RPMI8226 (cell line): ENCODE results near the gene MIA.
"Not testable (repeated sequence)": the region's sequence is repeated elsewhere in the genome, so short reads cannot be mapped to it uniquely, and the experiment has no call there.

Experiments used
- DNase-seq: peaks from one replicate; pipeline ENCODE4 v3.0.0-alpha.2; 2015

MIA gene

DNA sequence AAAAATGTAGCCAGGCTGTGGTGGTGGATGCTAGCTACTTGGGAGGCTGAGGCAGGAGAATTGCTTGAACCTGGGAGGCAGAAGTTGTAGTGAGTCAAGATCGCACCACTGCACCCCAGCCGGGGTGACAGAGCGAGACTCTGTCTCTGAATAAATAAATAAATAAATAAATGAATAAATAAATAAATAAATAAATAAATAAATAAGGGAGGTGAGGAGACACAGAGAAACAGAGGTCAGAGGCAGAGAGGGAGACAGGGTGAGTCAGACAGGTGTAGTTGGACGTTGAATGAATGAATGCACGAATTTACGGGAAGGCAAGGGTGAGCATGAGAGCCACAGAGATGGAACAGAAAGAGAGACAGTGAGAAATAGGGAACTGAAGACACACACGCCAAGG is 5.8 kb downstream of the MIA start:
- DNase-seq = no peak

DNA sequence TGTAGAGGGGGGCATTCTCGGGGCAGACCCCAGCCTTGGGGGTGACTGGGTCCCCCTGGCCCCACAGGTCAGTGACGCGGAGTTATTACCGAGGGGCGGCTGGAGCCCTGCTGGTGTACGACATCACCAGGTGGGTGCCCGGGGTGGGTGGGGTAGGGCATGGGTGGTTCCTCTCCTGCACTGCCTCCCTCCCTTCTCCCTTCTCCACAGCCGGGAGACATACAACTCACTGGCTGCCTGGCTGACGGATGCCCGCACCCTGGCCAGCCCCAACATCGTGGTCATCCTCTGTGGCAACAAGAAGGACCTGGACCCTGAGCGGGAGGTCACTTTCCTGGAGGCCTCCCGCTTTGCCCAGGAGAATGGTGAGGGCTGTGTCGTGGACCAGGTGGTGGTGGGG is 8.4 kb downstream of the MIA start:
- no peak for DNase-seq

DNA sequence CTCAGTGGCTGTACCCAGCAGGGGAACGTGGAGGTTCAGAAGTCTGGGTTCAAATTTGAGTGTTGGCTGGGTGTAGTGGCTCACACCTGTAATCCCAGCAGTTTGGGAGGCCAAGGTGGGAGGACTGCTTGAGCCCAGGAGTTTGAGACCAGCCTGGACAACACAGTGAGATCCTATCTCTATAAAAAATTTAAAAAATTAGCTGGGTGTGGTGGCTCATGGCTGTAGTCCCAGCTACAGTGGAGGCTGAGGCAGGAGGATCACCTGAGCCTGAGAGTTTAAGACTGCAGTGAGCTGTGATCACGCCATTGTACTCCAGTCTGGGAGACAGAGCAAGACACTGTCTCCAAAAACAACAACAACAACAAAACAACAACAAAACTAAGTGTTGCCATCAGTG is 8.8 kb downstream of the MIA start:
- not testable (repeated sequence) for DNase-seq

- no peak for DNase-seq
Measured at GRCh38 chr19:40785526-40785925, 10.2 kb downstream of the MIA start.

DNA sequence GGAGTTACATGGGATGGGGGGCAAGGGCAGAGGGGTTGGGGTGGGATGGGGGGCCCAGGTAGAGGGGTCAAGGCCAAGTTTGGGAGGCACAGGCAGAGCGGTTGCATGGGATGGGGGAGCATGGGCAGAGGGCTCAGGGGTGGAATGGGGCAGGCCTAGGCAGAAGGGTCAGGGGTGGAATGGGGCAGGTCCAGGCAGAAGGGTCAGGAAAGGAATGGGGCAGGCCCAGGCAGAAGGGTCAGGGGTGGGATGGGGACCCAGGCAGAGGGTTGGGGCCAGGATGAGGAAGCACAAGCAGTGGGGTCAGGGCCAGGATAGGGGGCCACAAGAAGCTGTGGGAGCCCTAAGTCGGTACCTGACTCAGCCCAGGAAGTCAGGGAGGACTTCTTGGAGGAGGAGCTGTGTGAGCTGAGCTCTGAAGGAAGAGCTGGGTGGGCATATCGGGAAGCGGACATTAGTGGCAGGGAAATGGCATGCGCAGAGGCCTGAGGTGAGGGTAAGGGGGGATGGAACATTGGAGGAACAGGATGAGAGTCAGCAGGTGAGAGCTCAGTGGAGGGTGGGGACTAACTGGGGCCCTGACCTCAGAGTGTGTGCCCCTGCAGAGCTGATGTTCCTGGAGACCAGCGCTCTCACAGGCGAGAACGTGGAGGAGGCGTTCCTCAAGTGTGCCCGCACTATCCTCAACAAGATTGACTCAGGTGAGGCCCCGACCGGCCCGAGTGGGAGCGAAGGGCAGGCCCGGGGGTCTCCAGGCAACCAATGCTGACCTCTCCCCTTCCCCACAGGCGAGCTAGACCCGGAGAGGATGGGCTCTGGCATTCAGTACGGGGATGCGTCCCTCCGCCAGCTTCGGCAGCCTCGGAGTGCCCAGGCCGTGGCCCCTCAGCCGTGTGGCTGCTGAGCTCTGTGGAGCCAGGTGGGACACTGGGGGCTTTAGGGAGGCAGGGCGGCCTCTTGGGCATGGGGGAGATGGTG is 11.0 kb downstream of the MIA start:
- DNase-seq = no peak

DNA sequence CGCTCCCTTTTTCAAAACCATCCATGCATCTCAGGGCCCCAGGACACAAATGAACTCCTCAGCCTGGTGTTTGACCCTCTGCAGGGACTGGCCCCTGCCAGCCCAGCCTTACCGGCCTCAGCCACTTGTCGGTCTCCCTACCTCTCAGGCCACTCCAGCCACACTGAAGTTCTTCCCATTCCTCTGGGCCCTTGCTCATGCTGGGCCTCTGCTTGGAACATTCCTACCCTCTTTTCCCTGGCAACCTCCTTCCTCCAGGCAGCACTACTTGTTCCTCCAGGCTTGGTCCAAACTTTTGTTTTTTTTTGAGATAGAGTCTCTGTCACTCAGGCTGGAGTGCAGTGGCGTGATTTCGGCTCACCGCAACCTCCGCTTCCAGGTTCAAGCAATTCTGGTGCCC is 16.0 kb downstream of the MIA start:
- DNase-seq = no peak

GRCh38 chr19:40791996-40792395 is 16.7 kb downstream of the MIA start:
- no peak for DNase-seq

DNA sequence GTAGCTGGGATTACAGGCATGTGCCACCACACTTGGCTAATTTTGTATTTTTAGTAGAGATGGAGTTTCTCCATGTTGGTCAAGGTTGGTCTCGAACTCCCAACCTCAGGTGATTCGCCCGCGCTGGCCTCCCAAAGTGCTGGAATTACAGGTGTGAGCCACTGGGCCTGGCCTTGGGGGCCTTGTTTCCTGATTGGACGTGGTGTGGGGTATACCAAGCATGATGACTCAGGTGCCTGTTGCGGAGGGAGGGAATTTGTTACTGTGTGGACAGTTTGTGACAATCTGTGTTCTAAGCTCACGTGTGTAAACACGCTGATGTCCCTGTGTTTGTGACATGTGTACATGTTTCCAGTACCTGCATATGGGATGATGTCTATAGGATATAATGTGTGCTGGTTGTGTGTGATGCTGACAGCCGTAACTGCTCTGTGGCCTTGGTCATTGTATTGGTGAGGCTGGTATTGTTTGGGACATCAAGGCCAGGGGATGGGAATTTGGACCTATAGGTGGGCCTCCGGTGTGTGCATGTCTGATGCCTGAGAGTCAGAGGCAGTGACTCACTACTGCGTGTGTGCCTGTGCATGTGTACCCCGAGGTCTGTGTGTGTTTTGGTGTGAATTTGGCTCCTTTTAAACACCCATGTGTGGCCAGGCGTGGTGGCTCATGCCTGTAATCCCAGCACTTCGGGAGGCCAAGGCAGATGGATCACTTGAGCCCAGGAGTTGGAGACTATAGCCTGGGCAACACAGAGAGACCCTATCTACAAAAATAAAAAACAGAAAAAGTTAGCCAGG is 22.0 kb downstream of the MIA start:
- DNase-seq = no peak

- DNase-seq = peak; percentile 68
Measured at GRCh38 chr19:40797963-40798682, 22.8 kb downstream of the MIA start.

GRCh38 chr19:40798683-40799557 is 23.6 kb downstream of the MIA start, which contains the start of gene EGLN2:
EGLN2 (plus strand) TSS chr19:40799191; CDS start chr19:40800573, 1,382 bp downstream.
- peak; percentile 99 for DNase-seq

DNA sequence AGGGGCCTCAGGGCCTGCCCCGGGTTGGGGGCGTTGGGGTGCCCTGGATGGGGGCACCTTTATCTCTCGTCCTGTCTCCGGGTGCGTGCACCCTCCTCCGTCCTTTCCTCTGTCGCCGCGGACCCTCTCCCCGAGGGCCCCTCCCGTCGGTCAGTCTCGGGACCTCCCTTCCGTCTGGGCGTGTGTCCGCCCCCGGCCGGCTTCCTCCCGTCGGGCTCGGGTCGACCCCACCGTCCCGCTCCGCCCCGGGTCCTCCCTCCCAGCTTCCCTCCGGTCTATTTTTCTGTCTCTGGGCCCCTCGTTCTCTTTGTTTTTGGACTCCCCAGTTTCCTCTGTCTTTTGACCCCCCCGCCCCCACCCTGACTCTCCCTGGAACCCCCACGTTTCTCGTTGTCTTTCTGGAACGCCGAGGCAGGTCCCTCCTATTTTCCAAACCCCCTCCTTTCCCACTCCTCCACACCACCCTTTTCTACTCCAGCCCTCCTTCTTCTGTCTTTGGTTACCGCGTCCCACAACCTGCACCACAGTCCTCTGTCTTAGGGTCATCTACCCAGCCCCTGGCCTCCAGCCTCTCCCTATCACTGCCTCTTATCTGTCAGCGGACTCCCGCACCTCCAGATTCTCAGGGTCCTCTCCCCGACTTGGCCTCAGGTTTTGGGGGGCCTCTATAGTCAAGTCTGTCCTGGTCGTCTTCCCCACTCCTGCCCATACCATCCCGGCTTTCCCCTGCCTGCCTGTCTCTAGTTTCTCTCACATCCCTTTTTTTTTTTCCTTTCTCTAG is 24.4 kb downstream of the MIA start:
- peak; percentile 10 for DNase-seq

DNA sequence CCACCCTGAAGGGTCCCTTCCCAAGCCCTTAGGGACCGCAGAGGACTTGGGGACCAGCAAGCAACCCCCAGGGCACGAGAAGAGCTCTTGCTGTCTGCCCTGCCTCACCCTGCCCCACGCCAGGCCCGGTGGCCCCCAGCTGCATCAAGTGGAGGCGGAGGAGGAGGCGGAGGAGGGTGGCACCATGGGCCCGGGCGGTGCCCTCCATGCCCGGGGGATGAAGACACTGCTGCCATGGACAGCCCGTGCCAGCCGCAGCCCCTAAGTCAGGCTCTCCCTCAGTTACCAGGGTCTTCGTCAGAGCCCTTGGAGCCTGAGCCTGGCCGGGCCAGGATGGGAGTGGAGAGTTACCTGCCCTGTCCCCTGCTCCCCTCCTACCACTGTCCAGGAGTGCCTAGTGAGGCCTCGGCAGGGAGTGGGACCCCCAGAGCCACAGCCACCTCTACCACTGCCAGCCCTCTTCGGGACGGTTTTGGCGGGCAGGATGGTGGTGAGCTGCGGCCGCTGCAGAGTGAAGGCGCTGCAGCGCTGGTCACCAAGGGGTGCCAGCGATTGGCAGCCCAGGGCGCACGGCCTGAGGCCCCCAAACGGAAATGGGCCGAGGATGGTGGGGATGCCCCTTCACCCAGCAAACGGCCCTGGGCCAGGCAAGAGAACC is 25.1 kb downstream of the MIA start:
- DNase-seq = no peak

- DNase-seq = no peak
Measured at GRCh38 chr19:40800997-40801377, 25.7 kb downstream of the MIA start.

DNA sequence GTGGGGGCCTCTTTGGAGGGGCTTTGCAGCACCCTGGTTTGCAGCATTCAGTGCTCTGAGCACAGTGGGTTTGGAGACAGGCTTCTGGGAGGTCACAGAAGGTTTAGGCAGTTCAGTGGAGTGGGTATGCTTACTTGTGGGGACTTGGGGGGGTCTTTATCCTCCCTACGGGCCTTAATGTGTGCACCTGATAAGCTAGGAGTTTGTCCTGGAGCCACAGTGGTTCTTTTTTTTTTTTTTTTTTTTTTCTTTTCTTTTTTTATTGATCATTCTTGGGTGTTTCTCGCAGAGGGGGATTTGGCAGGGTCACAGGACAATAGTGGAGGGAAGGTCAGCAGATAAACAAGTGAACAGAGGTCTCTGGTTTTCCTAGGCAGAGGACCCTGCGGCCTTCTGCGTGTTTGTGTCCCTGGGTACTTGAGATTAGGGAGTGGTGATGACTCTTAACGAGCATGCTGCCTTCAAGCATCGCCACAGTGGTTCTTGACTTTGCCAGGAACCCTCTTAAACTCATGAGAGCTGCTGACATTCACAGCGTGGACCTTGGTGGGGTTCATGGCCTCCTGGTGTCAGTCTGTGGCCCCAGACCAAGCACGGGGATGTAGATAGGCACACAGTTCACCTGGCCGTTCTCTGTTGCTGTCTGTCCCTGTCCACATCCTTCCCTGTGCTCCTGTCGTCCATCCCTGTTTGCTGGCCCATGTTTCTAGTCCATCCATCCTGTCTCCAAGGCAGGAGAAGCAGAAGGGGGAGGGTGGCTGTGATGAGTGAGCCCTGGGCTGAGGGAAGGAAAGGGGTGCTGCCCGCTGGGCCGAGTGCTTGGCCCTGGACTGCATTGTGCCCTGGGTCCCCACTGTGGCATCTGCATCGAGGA is 26.3 kb downstream of the MIA start:
- DNase-seq = no peak

DNA sequence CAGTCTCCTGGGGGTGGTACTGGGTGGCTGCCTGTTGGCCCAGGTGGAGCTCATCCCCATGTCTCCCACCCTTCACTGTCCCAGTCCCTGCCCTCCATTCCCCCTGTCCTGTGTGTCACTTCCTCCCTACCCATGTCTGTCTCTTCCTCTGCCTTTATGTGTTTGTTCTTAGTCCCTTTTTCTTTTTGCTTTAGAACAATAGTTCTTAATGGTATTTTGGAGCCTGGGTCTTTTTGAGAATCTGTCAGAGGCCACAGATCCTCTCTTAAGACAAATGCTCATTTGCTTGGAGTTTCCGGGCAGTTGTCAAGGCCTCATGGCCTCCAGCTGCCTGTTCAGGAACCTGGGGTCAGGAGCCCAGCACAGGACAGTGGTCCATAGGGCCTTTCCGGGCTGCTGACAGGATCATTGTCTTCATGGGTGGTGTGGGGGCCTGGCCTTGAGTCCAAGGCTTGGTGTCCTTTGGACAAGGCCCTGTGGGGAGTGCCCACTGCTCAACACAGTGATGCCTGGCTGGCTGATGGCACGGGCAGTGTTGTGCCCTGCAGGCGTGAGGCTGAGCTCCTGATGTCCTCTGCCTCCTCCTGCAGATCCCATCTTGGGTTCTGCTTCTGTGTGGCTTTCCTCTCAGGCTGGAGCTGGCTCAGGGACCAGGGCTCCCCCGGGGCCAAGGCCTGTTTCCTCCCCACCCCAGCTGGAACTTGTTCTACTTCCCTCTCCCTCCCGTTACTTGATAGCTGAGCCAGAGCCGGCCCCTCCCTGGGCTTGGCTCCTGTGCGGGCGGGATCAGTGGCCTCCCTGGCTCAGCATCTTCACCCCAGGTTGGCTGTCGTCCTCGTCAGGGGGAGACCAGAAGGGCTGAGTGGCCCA is 27.2 kb downstream of the MIA start:
- DNase-seq = no peak

DNA sequence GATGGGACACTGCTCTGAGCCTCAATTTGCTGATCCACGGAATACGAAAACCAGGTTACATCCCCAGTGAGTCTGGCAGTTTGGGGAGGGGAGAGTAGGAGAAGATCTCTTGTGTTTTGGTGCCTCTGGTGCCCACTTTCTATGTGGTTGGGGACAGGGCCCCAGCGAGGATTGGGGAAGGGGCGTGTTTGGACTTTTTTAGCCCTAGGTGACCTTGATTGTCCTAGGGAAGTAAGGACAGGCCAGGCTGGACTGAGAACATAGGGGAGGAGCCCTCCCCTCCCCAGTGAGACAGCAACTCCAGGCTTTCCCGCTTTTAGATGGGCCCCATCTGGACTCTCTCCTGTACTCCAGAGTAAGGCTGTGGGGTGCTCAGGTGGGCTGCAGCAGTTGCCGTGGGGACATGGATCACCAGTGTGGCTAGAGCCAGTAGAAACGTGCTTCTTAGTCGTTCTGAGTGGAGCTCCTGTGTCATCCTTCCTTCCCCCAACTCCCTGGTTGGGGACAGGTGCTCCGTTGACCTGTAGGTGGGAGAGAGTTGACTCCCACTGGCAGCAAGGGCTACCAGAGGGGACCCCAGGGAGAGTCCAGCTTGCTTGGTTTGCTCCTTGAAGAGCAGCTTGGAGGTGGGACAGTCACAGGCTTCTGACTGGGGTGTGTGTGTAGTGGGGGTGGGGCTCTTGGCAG is 28.0 kb downstream of the MIA start:
- DNase-seq = no peak

- DNase-seq = peak; percentile 73
Measured at GRCh38 chr19:40803857-40804782, 28.8 kb downstream of the MIA start.
